Right ventricle myocardium inferior (tissue), 1 donor: Measurements from ENCODE around the gene SHISA9. TPM values are rescaled to one million over a fixed set of nuclear protein-coding genes. Genes with fewer than 3 reads are reported as not detected.
"Not testable (repeated sequence)": the region's sequence is repeated elsewhere in the genome, so short reads cannot be mapped to it uniquely, and the experiment has no call there.

Experiments
- ATAC-seq: fragments of 200-7000 bp; cut with Tn5 transposase; one replicate; pipeline ENCODE4 v1.9.1; 2020; ENCODE audit warnings: mild to moderate bottlenecking, moderate library complexity
- DNase-seq: peaks from one replicate; pipeline ENCODE4 v3.0.0; 2021; ENCODE audit errors: missing footprints
- intact Hi-C: fragments of 100-400 bp; cut with DNase I; formaldehyde crosslinking; loops from one replicate; pipeline ENCODE4 v1.11.0; 2022
- total RNA-seq: library from RNA; stranded (reverse); fragmentation: NEBNext Ultra II Directional; extraction: Animal tissue kit (Norgen Biotek cat#: 25700); gene quantifications from one replicate; pipeline ENCODE4 v1.2.1, GENCODE V29; 2021
- donor health status: DM: no; HTN: yes; CAD: no; lungs with severe emphysema.

SHISA9 gene
- total RNA-seq, 1 donor from 2014 or later, result 0.49 TPM

- no peak for ATAC-seq
- intact Hi-C loops, result no loop called here
These were observed 4.8 kb upstream of the SHISA9 start for GRCh38 chr16:12896562-12896961.

GRCh38 chr16:12898551-12898950 is 2.8 kb upstream of the SHISA9 start:
- intact Hi-C loops, result no loop called here
- no peak for ATAC-seq
- no peak for DNase-seq

More at GRCh38 chr16:12896562-12896961, 4.8 kb upstream of the SHISA9 start:
- no peak for DNase-seq

- no peak for DNase-seq
- no peak for ATAC-seq
- intact Hi-C loops, result loop anchor here (10.0 kb wide), 1 partner anchor 205 kb away; no protein-coding TSS in a partner anchor
These were observed 1.8 kb upstream of the SHISA9 start for GRCh38 chr16:12899529-12900143.

GRCh38 chr16:12900156-12900555 is 1.2 kb upstream of the SHISA9 start:
- intact Hi-C loops, result loop anchor here (10.0 kb wide), 1 partner anchor 205 kb away; no protein-coding TSS in a partner anchor
- DNase-seq (no peak), ATAC-seq (no peak)

DNA sequence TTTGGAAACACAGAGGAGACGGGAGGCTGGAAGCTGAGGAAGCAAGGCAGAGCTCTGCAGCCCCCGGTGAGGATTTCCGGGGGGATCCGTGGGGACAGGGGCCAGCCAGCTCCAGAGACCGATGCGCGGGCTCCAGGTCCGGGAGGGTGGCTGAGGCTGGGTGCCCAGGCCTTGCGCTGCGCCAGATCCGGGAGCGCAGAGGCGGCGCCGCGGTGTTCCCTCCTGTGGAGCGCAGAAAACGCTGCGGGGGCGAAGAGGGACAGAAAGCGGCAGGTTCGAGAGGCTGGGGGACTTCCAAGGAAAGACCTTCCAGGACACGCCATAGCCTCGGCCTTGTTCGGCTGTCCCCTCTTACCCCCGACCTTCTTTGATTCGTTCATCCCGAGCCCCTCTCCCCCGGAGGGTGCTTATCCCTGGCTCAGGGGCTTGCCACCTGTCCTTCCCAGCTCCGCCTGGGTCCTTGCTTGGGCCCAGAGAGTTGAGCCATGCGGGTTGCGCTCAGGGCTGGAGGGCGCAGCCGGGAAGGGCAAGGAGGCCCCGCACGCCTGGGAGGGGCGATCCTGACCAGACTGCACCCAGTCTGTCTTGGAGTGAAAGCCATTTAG is 697 bp upstream of the SHISA9 start:
- ATAC-seq (no peak), DNase-seq (no peak)
- intact Hi-C loops, result loop anchor here (10.0 kb wide), 1 partner anchor 206 kb away; no protein-coding TSS in a partner anchor

- intact Hi-C loops, result loop anchor here (10.0 kb wide), 1 partner anchor 206 kb away; no protein-coding TSS in a partner anchor
- no peak for ATAC-seq
- DNase-seq, result no peak
These were observed 198 bp upstream of the SHISA9 start for GRCh38 chr16:12901204-12901596.

GRCh38 chr16:12902511-12903372 is 1.3 kb downstream of the SHISA9 start:
- DNase-seq (no peak), ATAC-seq (no peak)
- intact Hi-C loops, result loop anchor here (10.0 kb wide), 1 partner anchor 208 kb away; no protein-coding TSS in a partner anchor

DNA sequence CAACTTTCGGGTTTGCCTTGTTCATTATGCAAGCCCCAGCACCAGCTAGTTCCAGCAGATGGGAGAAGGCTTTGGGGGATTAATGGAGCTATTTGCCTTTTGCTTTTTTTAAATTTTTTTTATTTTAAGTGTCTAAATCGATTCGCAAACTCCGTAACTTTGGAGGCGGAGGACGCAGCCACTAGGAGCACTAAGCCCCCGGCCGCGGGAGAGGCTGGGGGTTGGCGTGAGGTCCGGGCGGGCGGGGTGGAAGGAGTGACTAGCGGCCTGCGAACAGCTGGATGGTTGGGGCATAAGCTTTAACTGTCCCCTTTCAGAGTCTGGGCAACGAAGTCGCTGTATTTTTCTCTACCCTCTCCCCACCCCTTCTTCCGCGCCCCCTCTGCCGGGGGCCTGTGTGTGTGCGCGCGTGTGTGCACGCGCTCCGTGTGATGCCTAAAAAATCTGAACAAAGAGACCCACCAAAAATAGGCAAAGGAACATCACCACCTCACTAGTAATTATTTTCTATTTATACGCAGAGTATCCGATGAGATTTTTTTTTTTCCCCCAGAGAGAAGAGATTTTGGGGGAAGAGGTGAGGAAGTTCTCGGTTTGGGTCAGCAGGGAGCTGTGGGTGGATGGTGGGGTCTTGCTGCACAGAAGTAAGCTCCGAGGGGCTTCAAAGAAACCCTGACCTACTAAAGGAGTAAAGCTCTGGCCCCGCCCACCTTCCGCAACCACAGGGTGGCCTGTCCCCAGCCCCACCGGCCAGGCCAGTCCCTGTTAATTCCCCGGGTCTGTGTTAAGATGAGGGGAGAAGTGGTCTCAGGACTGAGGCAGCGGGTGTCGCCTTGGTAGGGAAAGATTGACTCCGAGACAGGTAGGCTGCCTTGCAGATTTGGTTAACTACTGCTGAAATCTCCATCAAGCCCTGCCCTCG is 2.3 kb downstream of the SHISA9 start:
- intact Hi-C loops, result loop anchor here (10.0 kb wide), 1 partner anchor 209 kb away; no protein-coding TSS in a partner anchor
- no peak for DNase-seq
- ATAC-seq, result no peak

DNA sequence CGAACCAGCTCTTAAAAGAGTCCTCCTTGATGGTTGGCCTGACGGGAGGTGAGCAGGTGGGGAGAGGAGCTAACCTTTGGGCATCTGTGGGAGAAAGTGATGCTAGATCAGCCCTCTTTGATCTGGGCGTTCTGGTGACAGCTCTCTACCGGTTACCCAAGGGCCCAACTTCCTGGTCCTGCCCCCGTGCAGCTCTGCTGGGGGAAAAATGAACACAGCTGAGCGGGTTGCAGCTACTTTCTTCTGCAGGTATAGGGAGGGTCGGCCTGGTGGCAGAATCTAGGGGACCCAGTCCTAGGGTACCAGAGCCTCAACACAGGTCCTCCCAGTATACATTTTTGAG is 2.9 kb downstream of the SHISA9 start:
- ATAC-seq (no peak), DNase-seq (no peak)
- intact Hi-C loops, result loop anchor here (10.0 kb wide), 1 partner anchor 209 kb away; no protein-coding TSS in a partner anchor

- ATAC-seq, result no peak
- no peak for DNase-seq
- intact Hi-C loops, result loop anchor here (10.0 kb wide), 1 partner anchor 211 kb away; no protein-coding TSS in a partner anchor
These were observed 4.9 kb downstream of the SHISA9 start for GRCh38 chr16:12906271-12906670.

GRCh38 chr16:12906765-12907516 is 5.5 kb downstream of the SHISA9 start:
- DNase-seq, result no peak
- intact Hi-C loops, result loop anchor here (10.0 kb wide), 1 partner anchor 212 kb away; no protein-coding TSS in a partner anchor
- no peak for ATAC-seq

DNA sequence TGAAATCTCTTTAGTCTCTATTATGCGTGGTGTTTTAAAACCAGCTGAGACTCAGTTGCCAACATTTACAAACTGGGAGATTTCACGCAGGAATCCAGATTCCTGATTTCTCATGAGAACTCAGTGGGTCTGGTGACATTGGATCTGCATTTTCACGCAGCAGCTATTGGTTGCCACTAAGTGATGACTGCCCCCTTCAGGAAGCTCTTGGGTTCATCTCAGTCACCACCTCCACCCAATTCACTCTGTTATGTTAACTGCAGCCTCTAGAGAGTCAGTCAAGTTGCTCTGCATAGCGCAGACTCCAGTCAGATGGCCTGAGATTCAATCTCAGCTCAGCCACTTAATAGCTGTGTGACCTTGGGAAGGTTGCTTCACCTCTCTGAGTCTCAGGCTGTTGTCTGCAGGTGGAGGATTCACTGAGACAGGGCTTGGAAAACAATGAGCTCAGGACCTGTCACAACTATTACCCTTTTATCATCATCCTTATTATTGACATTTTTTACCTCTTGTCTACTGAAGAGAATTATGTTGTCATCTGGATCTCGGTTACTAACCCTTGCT is 6.4 kb downstream of the SHISA9 start:
- ATAC-seq, result no peak

DNA sequence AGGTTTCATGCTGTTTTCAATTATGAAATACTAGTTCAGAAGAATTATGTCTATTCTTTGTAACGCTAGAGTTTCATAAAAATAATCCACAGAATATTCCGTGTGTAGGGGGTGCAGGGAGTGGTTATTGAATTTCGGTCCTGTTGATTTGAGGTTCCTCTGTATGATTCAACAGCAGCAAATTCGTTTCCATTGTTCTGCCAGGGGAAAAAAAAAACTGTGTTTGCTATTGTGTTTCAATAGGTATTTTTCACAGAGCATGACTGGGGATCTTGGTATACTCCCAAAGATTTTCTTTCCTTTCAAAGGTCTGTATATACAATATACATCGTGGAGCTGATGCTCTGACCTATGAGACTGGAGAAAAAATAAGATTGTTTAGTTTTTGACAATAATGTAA is 15.8 kb downstream of the SHISA9 start:
- ATAC-seq (no peak), DNase-seq (no peak)
- intact Hi-C loops, result no loop called here

More for the DNA sequence above, 6.4 kb downstream of the SHISA9 start:
- intact Hi-C loops, result loop anchor here (10.0 kb wide), 1 partner anchor 213 kb away; no protein-coding TSS in a partner anchor
- DNase-seq, result no peak

DNA sequence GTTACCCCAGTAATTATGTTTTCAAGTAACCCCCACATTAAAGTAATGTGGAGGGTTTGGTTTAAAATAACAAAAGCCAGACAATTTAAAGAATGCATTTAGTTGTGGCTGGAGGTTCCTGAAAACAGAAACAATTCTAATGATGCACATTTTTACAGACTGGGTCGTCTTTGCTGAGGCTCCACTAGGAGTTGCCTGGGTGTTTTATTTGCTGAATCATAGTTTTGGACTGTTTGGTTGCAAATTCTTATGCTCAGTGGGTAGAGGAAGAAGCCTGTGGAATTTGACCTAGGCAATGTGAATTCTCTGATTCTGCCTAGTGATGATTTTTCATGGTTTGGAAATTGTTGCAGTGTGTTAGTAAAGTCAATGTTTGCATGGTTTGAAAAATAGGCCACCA is 16.3 kb downstream of the SHISA9 start:
- DNase-seq (no peak), ATAC-seq (no peak)
- intact Hi-C loops, result no loop called here

- ATAC-seq, result no peak
- no peak for DNase-seq
- intact Hi-C loops, result no loop called here
These were observed 19.3 kb downstream of the SHISA9 start for GRCh38 chr16:12920739-12921138.

- ATAC-seq, DNase-seq, intact Hi-C loops: not testable (repeated sequence)
These were observed 22.2 kb downstream of the SHISA9 start for GRCh38 chr16:12923640-12924039.
